Measurements from ENCODE around the gene PCDHGA1. TPM values are rescaled to one million over a fixed set of nuclear protein-coding genes. Genes with fewer than 3 reads are reported as not detected.

PCDHGA1 gene
- 0.33 and 0.51 TPM in 2 replicates for total RNA-seq

DNA sequence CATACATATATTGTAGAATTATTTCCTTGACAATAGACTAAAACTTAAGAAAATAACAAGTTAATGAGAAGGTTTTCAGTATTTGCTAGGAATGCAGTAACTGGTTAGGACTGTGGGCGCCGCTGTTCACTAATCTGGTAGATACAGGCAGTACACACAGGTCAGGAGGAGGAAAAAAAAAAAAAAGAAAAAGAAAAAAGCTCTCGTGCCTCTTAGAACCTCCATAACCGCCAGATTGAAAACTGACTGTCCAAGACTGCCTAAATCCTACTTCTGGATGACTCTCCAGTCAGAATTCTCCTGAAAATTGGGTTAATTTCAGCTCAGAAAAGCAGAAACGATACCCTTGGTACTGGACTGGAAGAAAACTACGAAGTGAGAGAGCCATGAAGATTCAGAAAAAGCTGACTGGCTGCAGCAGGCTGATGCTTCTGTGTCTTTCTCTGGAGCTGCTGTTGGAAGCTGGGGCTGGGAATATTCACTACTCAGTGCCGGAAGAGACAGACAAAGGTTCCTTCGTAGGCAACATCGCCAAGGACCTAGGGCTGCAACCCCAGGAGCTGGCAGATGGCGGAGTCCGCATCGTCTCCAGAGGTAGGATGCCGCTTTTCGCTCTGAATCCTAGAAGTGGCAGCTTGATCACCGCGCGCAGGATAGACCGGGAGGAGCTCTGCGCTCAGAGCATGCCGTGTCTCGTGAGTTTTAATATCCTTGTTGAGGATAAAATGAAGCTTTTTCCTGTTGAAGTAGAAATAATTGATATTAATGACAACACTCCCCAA, at the start of gene PCDHGA1:
TSS of gene PCDHGA1 (plus strand) at position 216 of the 782 bp plus-strand sequence.

GRCh38 chr5:141303756-141304155, 26.6 kb upstream of the PCDHGA1 start, which contains the start of gene SLC25A2:
TSS of gene SLC25A2 (minus strand) at chr5:141304049. CDS start at chr5:141303865, 184 bp downstream.

DNA sequence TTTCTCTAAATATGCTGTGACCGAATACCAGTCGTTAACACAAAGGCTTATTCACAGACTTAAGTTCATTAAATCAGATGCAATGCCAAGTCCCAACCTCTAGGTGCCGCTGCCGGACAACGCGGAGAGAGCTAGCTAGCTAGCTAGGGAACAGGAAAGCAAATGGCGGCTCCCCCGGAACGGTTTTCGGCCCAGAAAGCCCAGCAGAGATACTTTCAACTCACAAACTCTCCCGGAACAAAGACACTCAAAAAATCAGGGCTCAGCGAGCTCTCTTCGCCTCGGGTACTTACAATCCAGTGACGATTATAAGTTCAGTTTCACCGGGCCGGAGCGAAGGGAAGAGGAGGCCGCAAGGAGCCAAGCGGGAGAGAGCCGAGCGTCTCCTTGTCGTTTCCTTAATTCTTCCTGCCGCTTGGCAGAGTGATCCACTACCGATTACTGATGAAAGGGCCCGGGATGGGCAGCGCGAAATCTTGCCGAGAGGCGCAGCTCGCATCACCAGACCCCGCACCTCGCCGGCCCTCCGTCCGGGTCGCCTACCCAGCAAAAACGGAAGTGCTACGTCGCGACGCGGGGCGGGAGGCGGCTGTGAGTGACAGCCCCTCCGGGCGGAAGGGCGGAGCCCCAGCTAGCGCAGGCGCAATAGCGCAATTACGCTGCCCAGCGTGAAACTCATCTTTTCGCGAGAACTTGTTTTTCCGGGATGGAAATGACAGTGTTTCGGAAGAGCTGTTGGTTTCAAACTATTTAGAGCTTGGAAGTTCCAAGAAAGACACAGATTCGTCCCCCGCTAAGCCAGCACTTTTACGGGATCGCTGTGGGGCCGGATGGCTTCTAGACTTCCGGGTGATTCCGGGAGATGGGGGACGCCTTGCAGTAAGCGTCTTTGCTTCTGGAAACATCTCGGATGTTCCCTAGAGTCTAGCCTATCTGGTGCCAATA, 9.8 kb upstream of the PCDHGA1 start, which contains the start of gene TAF7:
TSS of gene TAF7 (minus strand) at position 560 of the 945 bp plus-strand sequence. CDS start 740 bp downstream, outside the sequence.

GRCh38 chr5:141338538-141339306, 8.4 kb downstream of the PCDHGA1 start, which contains the start of gene PCDHGA2:
TSS of gene PCDHGA2 (plus strand) at chr5:141338760.

DNA sequence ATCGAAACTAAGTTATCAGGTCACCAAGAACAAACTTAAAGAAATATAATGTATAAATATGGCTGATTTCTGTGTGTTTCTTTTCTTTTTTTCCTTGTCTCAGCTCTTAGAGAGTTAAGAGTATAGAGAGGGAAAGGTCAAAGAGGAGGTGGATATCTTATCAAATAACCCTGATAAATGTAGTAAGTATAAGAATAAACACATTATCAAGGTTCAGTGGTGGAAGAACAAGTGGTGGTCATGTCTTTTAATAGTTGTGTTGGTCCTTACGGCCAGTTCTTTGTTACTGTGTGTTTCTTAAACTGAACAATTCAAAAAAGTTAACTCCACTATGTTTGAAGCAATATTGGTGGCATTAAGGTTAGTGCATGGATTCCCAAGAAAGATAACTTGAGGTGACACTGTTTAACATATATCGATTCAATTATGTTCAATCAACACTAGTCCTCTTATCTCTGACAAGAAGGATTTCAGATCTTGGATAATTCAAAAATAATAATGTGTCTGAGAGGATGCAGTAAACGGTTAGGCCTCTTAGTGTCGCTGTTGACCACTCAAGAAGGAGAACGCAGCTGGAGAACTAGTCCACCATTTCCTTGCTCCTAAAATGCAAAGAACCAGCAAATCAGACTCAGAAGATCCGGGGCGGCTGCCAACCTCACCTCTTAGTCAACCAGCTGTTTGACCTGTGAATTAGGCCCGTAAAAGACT, 13.1 kb downstream of the PCDHGA1 start, which contains the start of gene PCDHGA3:
TSS of gene PCDHGA3 (plus strand) at position 588 of the 711 bp plus-strand sequence. CDS start 205 bp downstream, outside the sequence.

GRCh38 chr5:141349917-141350619, 19.8 kb downstream of the PCDHGA1 start, which contains the start of gene PCDHGB1:
TSS of gene PCDHGB1 (plus strand) at chr5:141350099. CDS start at chr5:141350261, 162 bp downstream.

GRCh38 chr5:141354900-141355469, 24.7 kb downstream of the PCDHGA1 start, which contains the start of gene PCDHGA4:
TSS of gene PCDHGA4 (plus strand) at chr5:141355021. CDS start at chr5:141355108, 87 bp downstream.

GRCh38 chr5:141359790-141360426, 29.6 kb downstream of the PCDHGA1 start, which contains the start of gene PCDHGB2:
TSS of gene PCDHGB2 (plus strand) at chr5:141359994. CDS start at chr5:141360136, 142 bp downstream.

DNA sequence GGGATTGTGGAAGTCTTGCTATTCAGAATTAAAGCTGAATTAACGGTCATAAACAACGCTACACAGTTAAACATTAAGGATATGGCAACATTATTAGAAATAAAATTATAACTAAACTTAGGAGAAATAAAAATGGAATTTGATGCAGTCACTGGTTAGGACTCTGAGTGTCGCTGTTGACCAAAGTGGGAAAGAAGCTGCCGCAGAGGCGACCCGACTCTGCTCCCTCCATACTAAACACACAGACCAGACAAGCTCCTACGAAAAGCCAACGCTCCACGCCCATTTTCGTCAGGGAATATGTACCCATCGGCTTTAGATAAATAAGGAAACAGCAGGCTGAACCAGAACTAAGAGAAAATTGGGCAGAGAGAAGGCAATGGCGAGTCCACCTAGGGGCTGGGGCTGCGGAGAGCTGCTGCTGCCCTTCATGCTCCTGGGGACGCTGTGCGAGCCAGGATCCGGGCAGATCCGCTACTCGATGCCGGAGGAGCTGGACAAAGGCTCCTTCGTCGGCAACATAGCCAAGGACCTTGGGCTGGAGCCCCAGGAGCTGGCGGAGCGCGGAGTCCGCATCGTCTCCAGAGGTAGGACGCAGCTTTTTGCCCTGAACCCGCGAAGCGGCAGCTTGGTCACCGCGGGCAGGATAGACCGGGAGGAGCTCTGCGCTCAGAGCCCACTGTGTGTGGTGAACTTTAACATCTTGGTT, 33.8 kb downstream of the PCDHGA1 start, which contains the start of gene PCDHGA5:
TSS of gene PCDHGA5 (plus strand) at position 211 of the 709 bp plus-strand sequence. CDS start at position 380, 169 bp downstream.

GRCh38 chr5:141369994-141370848, 39.9 kb downstream of the PCDHGA1 start, which contains the start of gene PCDHGB3:
TSS of gene PCDHGB3 (plus strand) at chr5:141370242. CDS start at chr5:141370395, 153 bp downstream.

GRCh38 chr5:141373673-141374317, 43.5 kb downstream of the PCDHGA1 start, which contains the start of gene PCDHGA6:
TSS of gene PCDHGA6 (plus strand) at chr5:141373891. CDS start at chr5:141374084, 193 bp downstream.

GRCh38 chr5:141382469-141383294, 52.4 kb downstream of the PCDHGA1 start, which contains the start of gene PCDHGA7:
TSS of gene PCDHGA7 (plus strand) at chr5:141382742. CDS start at chr5:141382900, 158 bp downstream.

GRCh38 chr5:141387557-141388311, 57.4 kb downstream of the PCDHGA1 start, which contains the start of gene PCDHGB4:
TSS of gene PCDHGB4 (plus strand) at chr5:141387698. CDS start at chr5:141387885, 187 bp downstream.

GRCh38 chr5:141392429-141393198, 62.3 kb downstream of the PCDHGA1 start, which contains the start of gene PCDHGA8:
TSS of gene PCDHGA8 (plus strand) at chr5:141392633. CDS start at chr5:141392814, 181 bp downstream.

Measured in mesangial cell (primary cell).